ENCODE measurements around the gene SDS.

- TF ChIP-seq CTCF (IDR thresholded peaks at IDR 0.05; ENCODE audit: low read length), result no peak
- TF ChIP-seq EZH2phosphoT487 (IDR thresholded peaks at IDR 0.05; ENCODE audit: low read length), result no peak
- no peak for TF ChIP-seq EZH2 (optimal IDR thresholded peaks at IDR 0.05; ENCODE audit: low read depth, low read length)
These were observed 41.9 kb downstream of the SDS start for GRCh38 chr12:113361574-113362370.

Measured in MM.1S (cell line).